ENCODE results near the gene TEX22.

The TEX22 gene

GRCh38 chr14:105385698-105386365, 12.5 kb upstream of the TEX22 start:
- DNase-seq, result no peak

GRCh38 chr14:105386581-105387529, 11.5 kb upstream of the TEX22 start:
- DNase-seq, result no peak

- DNase-seq, result no peak
Measured at GRCh38 chr14:105387530-105387922, 10.8 kb upstream of the TEX22 start.

- DNase-seq, result no peak
Measured at GRCh38 chr14:105388110-105388951, 10.0 kb upstream of the TEX22 start.

GRCh38 chr14:105388976-105389375, 9.4 kb upstream of the TEX22 start:
- DNase-seq, result no peak

- no peak for DNase-seq
Measured at GRCh38 chr14:105389534-105389933, 8.8 kb upstream of the TEX22 start.

- no peak for DNase-seq
Measured at GRCh38 chr14:105389976-105390848, 8.1 kb upstream of the TEX22 start.

- no peak for DNase-seq
Measured at GRCh38 chr14:105390849-105391500, 7.4 kb upstream of the TEX22 start.

- no peak for DNase-seq
Measured at GRCh38 chr14:105391541-105391940, 6.8 kb upstream of the TEX22 start.

GRCh38 chr14:105392131-105393090, 5.9 kb upstream of the TEX22 start:
- DNase-seq, result no peak

GRCh38 chr14:105393151-105393550, 5.2 kb upstream of the TEX22 start:
- DNase-seq, result no peak

GRCh38 chr14:105394714-105395537, 3.4 kb upstream of the TEX22 start:
- no peak for DNase-seq

GRCh38 chr14:105395538-105395854, 2.8 kb upstream of the TEX22 start:
- no peak for DNase-seq

- DNase-seq, result no peak
Measured at GRCh38 chr14:105397350-105397931, 897 bp upstream of the TEX22 start.

- peak; percentile 73 for DNase-seq
Measured at GRCh38 chr14:105398726-105399465, 558 bp downstream of the TEX22 start.

- DNase-seq, result no peak
Measured at GRCh38 chr14:105399466-105399775, 1.1 kb downstream of the TEX22 start.

GRCh38 chr14:105400016-105400415, 1.7 kb downstream of the TEX22 start:
- DNase-seq, result no peak

- no peak for DNase-seq
Measured at GRCh38 chr14:105401699-105402098, 3.4 kb downstream of the TEX22 start.

- no peak for DNase-seq
Measured at GRCh38 chr14:105408592-105408991, 10.3 kb downstream of the TEX22 start.
